ENCODE data around the gene OSTF1.

DNA sequence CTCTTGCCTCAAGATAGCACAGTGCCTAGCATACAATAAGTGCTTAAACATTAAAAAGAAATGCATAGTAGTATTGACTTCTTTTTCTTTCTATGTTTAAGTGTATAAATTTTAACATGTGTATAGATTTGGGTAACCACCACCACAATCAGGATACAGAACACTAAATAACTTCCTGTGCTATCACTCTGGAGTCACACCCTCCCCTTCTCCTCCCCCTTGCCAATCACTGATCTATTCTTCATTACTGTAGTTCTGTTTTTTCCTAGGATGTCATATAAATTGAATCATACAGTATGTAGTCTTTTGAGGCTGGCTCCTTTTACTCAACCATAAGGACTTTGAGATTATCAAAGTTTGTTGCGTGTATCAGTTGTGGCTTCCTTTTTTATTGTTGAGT is 68.5 kb downstream of the OSTF1 start:
- TF ChIP-seq POLR2A (IDR thresholded peaks at IDR 0.05) (no peak), EP300 (IDR thresholded peaks at IDR 0.05) (no peak), POLR2AphosphoS5 (IDR thresholded peaks at IDR 0.05) (no peak)
- TF ChIP-seq, protein P1, sequence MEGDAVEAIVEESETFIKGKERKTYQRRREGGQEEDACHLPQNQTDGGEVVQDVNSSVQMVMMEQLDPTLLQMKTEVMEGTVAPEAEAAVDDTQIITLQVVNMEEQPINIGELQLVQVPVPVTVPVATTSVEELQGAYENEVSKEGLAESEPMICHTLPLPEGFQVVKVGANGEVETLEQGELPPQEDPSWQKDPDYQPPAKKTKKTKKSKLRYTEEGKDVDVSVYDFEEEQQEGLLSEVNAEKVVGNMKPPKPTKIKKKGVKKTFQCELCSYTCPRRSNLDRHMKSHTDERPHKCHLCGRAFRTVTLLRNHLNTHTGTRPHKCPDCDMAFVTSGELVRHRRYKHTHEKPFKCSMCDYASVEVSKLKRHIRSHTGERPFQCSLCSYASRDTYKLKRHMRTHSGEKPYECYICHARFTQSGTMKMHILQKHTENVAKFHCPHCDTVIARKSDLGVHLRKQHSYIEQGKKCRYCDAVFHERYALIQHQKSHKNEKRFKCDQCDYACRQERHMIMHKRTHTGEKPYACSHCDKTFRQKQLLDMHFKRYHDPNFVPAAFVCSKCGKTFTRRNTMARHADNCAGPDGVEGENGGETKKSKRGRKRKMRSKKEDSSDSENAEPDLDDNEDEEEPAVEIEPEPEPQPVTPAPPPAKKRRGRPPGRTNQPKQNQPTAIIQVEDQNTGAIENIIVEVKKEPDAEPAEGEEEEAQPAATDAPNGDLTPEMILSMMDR (IDR thresholded peaks at IDR 0.05) = no peak

Measured in sigmoid colon (tissue), 4 donors.